GM18861 (cell line): ENCODE measurements around the gene GPR156.

Experiments used
- ATAC-seq: cut with Tn5 transposase; IDR thresholded peaks from one replicate; pipeline ENCODE4 v1.9.1; 2021; ENCODE audit not compliant: unreplicated experiment

The GPR156 gene

DNA sequence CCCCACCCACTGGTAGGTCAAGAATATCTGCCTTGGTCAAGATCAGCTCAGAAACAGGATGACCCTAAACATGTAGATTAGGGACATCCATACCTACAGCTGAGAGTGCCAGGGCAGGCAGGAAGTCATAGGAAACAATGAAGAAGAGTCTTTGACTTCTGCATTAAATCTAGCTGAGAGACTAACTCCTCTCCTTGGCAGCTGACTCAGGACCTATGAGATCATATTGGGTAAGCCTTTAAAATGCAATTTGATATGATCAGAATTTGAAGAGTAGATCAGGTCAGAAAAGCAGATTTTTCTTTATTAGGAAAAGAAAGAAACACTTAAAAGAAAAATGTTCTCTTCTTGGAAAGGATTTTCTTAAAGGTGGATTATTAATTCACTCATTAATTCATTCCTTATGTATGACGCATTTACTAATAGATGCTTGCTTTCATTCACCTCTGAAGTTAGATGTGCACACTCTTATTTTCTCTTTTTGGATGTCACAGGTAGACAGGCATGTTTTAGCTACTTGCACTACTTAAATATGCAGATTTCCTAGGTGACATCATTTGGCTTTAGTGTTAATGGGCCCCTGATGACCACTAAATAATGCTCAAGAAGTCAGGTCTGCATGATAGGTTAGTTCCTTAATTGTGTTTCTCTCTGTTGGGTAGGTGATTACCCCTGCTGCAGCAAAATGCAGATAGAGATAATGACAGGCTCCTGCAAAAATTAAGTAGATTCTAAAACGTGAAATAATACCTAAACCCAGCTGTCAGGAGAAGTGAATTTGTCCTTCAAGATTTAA is 155.1 kb downstream of the GPR156 start:
- no peak for ATAC-seq

DNA sequence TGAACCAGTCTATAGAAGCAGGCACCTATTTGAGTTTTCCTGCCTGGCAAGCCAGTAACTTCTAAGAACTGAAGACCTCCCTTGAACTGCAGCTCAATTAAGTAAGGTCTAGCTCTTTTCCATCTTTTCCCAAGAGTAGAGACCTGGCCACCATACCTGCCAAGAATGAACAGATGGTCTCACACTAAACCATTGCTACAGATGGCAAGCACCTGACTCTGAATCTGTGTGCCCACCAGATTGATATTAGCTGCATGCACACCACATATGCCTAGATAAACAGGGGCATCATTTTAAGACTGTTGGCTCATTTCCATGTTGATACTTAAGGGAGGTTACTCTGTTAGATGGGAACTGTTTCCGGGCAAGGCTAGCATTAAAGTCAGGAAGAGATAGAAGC is 156.0 kb downstream of the GPR156 start:
- ATAC-seq: no peak

DNA sequence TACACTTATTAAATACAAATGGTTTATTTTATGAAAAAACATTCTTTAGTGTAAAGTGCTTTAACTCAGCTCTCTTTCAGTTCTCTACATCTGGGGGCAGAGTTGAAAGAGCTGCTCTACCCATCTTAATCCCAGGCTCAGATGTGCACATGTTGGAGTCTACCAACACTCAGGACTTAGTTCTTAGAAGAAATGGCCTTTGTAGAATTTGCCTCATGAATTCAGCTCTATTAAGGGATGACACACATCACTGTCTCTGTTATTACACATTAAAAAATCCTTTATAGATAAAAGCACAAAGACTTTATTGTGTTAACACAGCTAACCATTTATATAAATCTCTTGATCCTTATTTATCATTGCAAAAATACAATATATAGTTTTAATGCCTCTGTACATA is 159.0 kb downstream of the GPR156 start:
- ATAC-seq: no peak

DNA sequence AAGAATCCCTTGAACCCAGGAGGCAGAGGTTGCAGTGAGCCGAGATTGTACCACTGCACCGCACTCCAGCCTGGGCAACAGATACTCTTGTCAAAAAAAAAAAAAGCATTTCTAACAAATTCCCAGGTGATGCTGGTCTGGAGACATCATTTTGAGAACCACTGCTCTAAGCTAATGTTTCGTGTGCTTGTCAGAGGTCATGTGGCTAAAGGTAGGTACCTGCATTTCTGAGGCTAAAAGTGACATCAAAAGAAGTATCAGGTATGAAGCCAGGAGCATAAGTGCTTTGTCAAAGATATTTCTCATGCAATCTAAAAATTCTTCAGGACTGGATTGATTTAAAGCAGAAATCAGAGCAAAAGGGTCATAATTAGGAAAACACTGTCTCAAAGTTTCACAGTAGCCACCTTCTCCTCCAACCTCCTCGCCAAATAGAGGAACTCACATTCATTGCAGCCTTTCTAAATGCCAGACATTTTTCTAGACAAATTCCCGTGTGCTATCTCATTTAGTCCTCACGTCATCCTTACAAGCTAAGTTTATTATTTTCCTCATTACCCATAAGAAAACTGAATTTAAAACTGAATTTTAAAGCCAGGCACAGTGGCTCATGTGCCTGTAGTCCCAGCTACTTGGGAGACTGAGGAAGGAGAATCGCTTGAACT is 165.0 kb downstream of the GPR156 start:
- no peak for ATAC-seq
